ENCODE results near the gene PPP2R5E.

DNA sequence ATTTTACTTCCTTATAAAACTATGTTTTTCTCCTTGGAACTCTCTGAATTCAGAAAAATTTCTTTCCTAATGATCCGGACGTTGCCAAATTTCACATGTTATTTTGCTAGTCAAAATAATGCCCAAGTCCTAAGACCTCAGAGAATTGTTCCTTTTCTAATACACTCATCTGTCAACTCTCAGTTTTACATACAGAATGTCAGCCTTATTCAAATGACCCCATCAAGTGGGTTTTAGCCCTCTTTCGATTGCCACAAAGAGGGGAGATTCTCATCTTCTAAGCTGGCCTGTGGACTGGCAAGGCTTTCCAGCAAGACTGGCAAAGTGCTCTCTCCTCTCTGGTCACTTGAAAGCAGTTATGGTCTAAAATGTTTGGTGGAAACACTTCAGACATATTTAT, 125.2 kb downstream of the PPP2R5E start:
- TF ChIP-seq GATA2 (IDR thresholded peaks at IDR 0.05; ENCODE audit: low read depth, low read length) (no peak), GATA3 (IDR thresholded peaks at IDR 0.05; ENCODE audit: low read depth, low read length) (no peak)
